A673 (cell line): ENCODE measurements around the gene ABRACL. TPM values are rescaled to one million over a fixed set of nuclear protein-coding genes. Genes with fewer than 3 reads are reported as not detected.

Experiments used
- BruUV-seq: library from RNA; stranded (reverse); fragments of 400-500 nt; replicated peaks from 2 replicates; lab custom pipeline; 2021; lab: Mats Ljungman, UMichigan
- CTCF ChIA-PET: fragments of 300-600 bp; sonication (Branson Sonifier 250); formaldehyde crosslinking; loops from one replicate; lab custom pipeline; 2022; ENCODE audit warnings: antibody characterized with exemption; lab: Charles Lee
- POLR2A ChIA-PET: fragments of 300-600 bp; sonication (Branson Sonifier 250); formaldehyde crosslinking; loops from one replicate; lab custom pipeline; 2022; ENCODE audit warnings: antibody characterized with exemption; ENCODE audit not compliant: low non-redundant PET; lab: Charles Lee
- DNase-seq: peaks from one replicate; pipeline ENCODE4 v3.0.0-alpha.2; 2015; ENCODE audit warnings: low spot score
- H3K27ac ChIP-seq: fragments of 200-600 bp; sonication (generic); 2 replicates; pipeline ENCODE4 v1.5.1; 2016; ENCODE audit warnings: mixed run types, low read depth, mild to moderate bottlenecking, mixed read lengths, antibody characterized with exemption, low read length; ENCODE audit not compliant: poor library complexity, severe bottlenecking
- H3K27me3 ChIP-seq: fragments of 200-600 bp; sonication (generic); replicated peaks from 2 replicates; pipeline ENCODE4 v1.6.1; 2017; ENCODE audit warnings: mixed run types, low read depth, mild to moderate bottlenecking, mixed read lengths, antibody characterized with exemption, low read length; ENCODE audit not compliant: insufficient read depth, poor library complexity
- H3K36me3 ChIP-seq: fragments of 200-600 bp; sonication (generic); 2 replicates; pipeline ENCODE4 v1.6.1; 2016; ENCODE audit warnings: mixed run types, mild to moderate bottlenecking, mixed read lengths, antibody characterized with exemption, low read length; ENCODE audit not compliant: insufficient read depth, poor library complexity, severe bottlenecking
- H3K4me1 ChIP-seq: fragments of 200-600 bp; sonication (generic); 2 replicates; pipeline ENCODE4 v1.6.1; 2017; ENCODE audit warnings: mixed run types, mild to moderate bottlenecking, mixed read lengths, antibody characterized with exemption, low read length; ENCODE audit not compliant: insufficient read depth, poor library complexity, severe bottlenecking
- H3K4me3 ChIP-seq: fragments of 200-600 bp; sonication (generic); 2 replicates; pipeline ENCODE4 v1.5.1; 2016; ENCODE audit warnings: low read depth, mixed run types, mild to moderate bottlenecking, mixed read lengths, low read length; ENCODE audit not compliant: poor library complexity, severe bottlenecking
- H3K9me3 ChIP-seq: fragments of 200-600 bp; sonication (generic); 2 replicates; pipeline ENCODE4 v1.6.1; 2016; ENCODE audit warnings: mixed run types, low read depth, mild to moderate bottlenecking, mixed read lengths, antibody characterized with exemption, low read length; ENCODE audit not compliant: poor library complexity, severe bottlenecking
- EZH2 ChIP-seq: fragments of 200-600 bp; sonication (generic); IDR thresholded peaks from 2 replicates; pipeline ENCODE4 v1.6.1; 2017; ENCODE audit warnings: borderline replicate concordance, low read depth, mild to moderate bottlenecking, mixed read lengths, antibody characterized with exemption, low read length; ENCODE audit not compliant: poor library complexity, severe bottlenecking
- intact Hi-C: fragments of 100-400 bp; cut with micrococcal nuclease; formaldehyde crosslinking; loops from one replicate; pipeline ENCODE4 v1.10.0; 2022; ENCODE audit not compliant: unreplicated experiment
- total RNA-seq: library from RNA; stranded (reverse); gene quantifications from 2 replicates; pipeline ENCODE4 v1.2.3, GENCODE V29; 2021
- TF ChIP-seq, protein P1 (sequence below): fragments of 300-800, 200-600 bp; sonication (generic); conservative IDR thresholded peaks from 2 replicates; pipeline ENCODE4 v1.5.1; 2017; ENCODE audit warnings: low read depth, mild to moderate bottlenecking, antibody characterized with exemption, low read length, moderate library complexity, mixed read lengths

The ABRACL gene
- total RNA-seq, 1 experiment from 2014 or later: 98.5 TPM

DNA sequence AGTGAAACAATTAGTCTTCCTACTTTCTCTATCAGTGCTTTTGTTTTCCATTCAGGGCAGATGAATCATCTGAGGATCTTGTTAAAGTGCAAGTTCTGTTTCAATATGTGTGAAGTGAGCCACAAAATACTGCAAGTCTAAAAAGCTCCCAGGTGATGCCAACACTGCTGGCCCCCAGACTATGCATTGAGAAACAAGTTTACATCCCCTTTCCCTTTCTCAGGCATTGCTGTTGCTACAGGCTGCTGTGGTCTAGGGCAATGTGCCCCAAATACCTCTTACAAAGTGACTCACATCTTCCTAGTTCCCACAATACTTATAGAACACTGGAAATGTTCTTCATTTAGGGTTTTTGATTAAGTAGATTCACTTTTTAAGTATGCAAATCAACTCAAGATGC lies 31.8 kb downstream of the ABRACL start:
- no peak for DNase-seq
- intact Hi-C loops: no loop called here
- Histone ChIP-seq H3K36me3 (no peaks in the 10 kb centered on the region), H3K4me1 (no peaks in the 10 kb centered on the region), H3K27ac (no peak overlapping the region), H3K4me3 (no peak overlapping the region), H3K9me3 (no peaks in the 10 kb centered on the region), H3K27me3 (no peaks in the 10 kb centered on the region)
- BruUV-seq: no TSS peak
- POLR2A ChIA-PET: no interaction called here
- TF ChIP-seq EZH2: no peak
- TF ChIP-seq, protein P1, sequence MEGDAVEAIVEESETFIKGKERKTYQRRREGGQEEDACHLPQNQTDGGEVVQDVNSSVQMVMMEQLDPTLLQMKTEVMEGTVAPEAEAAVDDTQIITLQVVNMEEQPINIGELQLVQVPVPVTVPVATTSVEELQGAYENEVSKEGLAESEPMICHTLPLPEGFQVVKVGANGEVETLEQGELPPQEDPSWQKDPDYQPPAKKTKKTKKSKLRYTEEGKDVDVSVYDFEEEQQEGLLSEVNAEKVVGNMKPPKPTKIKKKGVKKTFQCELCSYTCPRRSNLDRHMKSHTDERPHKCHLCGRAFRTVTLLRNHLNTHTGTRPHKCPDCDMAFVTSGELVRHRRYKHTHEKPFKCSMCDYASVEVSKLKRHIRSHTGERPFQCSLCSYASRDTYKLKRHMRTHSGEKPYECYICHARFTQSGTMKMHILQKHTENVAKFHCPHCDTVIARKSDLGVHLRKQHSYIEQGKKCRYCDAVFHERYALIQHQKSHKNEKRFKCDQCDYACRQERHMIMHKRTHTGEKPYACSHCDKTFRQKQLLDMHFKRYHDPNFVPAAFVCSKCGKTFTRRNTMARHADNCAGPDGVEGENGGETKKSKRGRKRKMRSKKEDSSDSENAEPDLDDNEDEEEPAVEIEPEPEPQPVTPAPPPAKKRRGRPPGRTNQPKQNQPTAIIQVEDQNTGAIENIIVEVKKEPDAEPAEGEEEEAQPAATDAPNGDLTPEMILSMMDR: no peak
- CTCF ChIA-PET: no interaction called here

DNA sequence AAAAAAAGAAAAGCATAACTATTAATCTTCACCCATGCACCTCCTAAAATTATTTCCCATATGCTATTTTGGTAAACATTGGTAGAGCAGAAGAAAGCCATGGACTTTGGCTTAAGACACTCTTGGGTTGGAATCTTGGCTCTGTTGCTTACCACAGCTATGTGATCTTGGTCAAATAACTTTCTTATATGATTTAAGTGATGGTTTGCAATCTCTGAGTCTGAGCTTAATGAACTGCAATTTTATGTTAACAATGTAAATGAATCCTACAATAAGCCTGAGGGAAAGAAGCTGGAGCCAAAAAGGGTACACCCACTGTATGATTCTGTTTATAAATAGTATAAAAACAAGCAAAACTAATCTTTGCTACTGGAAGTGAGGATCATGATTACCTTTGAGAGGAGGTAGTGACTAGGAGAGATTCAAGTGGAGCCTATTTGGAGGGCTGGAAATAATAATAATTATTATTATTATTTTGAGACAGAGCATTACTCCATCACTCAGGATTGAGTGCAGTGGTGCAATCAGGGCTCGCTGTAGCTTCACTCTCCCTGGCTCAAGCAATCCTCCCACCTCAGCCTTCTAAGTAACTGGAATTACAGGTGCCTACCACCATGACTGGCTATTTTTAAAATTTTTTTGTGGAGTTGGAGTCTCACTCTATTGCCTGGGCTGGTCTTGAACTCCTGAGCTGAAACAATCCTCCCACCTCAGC lies 34.5 kb downstream of the ABRACL start:
- ChIA-PET CTCF (no interaction called here), POLR2A (no interaction called here)
- Histone ChIP-seq H3K36me3 (no peaks in the 10 kb centered on the region), H3K4me3 (no peak overlapping the region), H3K9me3 (no peaks in the 10 kb centered on the region), H3K27ac (no peak overlapping the region), H3K4me1 (no peaks in the 10 kb centered on the region), H3K27me3 (no peaks in the 10 kb centered on the region)
- no peak for DNase-seq
- TF ChIP-seq EZH2: no peak
- TF ChIP-seq, protein P1: no peak
- no TSS peak for BruUV-seq
- intact Hi-C loops: no loop called here

GRCh38 chr6:139064981-139065665 lies 36.6 kb downstream of the ABRACL start:
- CTCF ChIA-PET: no interaction called here
- no peak overlapping the region for H3K27ac ChIP-seq
- H3K4me1 ChIP-seq: no peaks in the 10 kb centered on the region
- no peak for DNase-seq
- H3K9me3 ChIP-seq: no peaks in the 10 kb centered on the region
- H3K36me3 ChIP-seq: no peaks in the 10 kb centered on the region
- intact Hi-C loops: no loop called here
- H3K4me3 ChIP-seq: no peak overlapping the region
- H3K27me3 ChIP-seq: no peaks in the 10 kb centered on the region
- no TSS peak for BruUV-seq
- no peak for TF ChIP-seq EZH2
- POLR2A ChIA-PET: no interaction called here

DNA sequence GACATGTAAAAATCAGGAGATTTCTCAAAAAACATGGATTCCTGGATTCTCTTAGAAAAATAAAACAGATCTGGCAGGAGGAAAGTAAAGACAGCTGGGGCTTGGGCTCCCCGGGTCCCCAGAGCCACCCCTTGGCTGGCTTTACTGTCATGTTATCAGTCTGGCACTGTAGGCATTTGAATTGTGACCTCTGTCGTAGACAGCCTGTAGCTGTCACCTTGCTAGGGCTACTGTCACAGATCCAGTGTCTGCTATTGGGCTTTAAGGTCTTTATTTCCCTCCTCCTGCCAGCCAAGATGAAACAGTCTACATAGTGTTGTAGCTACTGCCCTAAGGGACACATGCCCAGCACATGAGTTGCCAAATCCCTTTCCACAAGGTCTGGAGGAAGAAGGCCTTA lies 37.5 kb downstream of the ABRACL start:
- H3K27me3 ChIP-seq: no peaks in the 10 kb centered on the region
- DNase-seq: no peak
- H3K4me3 ChIP-seq: no peak overlapping the region
- POLR2A ChIA-PET: no interaction called here
- TF ChIP-seq, protein P1: no peak
- TF ChIP-seq EZH2: no peak
- no peaks in the 10 kb centered on the region for H3K4me1 ChIP-seq
- BruUV-seq: no TSS peak
- no peaks in the 10 kb centered on the region for H3K36me3 ChIP-seq
- H3K27ac ChIP-seq: no peak overlapping the region
- intact Hi-C loops: no loop called here
- H3K9me3 ChIP-seq: no peaks in the 10 kb centered on the region
- CTCF ChIA-PET: no interaction called here
